A673 (cell line): Measurements from ENCODE around the gene ZEB1. TPM values are rescaled to one million over a fixed set of nuclear protein-coding genes. Genes with fewer than 3 reads are reported as not detected.

ENCODE experiments used
- BruUV-seq: library from RNA; stranded (reverse); fragments of 400-500 nt; replicated peaks from 2 replicates; lab custom pipeline; 2021; lab: Mats Ljungman, UMichigan
- CTCF ChIA-PET: fragments of 300-600 bp; sonication (Branson Sonifier 250); formaldehyde crosslinking; loops from one replicate; lab custom pipeline; 2022; ENCODE audit warnings: antibody characterized with exemption; lab: Charles Lee
- POLR2A ChIA-PET: fragments of 300-600 bp; sonication (Branson Sonifier 250); formaldehyde crosslinking; loops from one replicate; lab custom pipeline; 2022; ENCODE audit warnings: antibody characterized with exemption; ENCODE audit not compliant: low non-redundant PET; lab: Charles Lee
- DNase-seq: peaks from one replicate; pipeline ENCODE4 v3.0.0-alpha.2; 2015; ENCODE audit warnings: low spot score
- H3K27ac ChIP-seq: fragments of 200-600 bp; sonication (generic); 2 replicates; pipeline ENCODE4 v1.5.1; 2016; ENCODE audit warnings: mixed run types, low read depth, mild to moderate bottlenecking, mixed read lengths, antibody characterized with exemption, low read length; ENCODE audit not compliant: poor library complexity, severe bottlenecking
- H3K27me3 ChIP-seq: fragments of 200-600 bp; sonication (generic); replicated peaks from 2 replicates; pipeline ENCODE4 v1.6.1; 2017; ENCODE audit warnings: mixed run types, low read depth, mild to moderate bottlenecking, mixed read lengths, antibody characterized with exemption, low read length; ENCODE audit not compliant: insufficient read depth, poor library complexity
- H3K36me3 ChIP-seq: fragments of 200-600 bp; sonication (generic); 2 replicates; pipeline ENCODE4 v1.6.1; 2016; ENCODE audit warnings: mixed run types, mild to moderate bottlenecking, mixed read lengths, antibody characterized with exemption, low read length; ENCODE audit not compliant: insufficient read depth, poor library complexity, severe bottlenecking
- H3K4me1 ChIP-seq: fragments of 200-600 bp; sonication (generic); 2 replicates; pipeline ENCODE4 v1.6.1; 2017; ENCODE audit warnings: mixed run types, mild to moderate bottlenecking, mixed read lengths, antibody characterized with exemption, low read length; ENCODE audit not compliant: insufficient read depth, poor library complexity, severe bottlenecking
- H3K4me3 ChIP-seq: fragments of 200-600 bp; sonication (generic); 2 replicates; pipeline ENCODE4 v1.5.1; 2016; ENCODE audit warnings: low read depth, mixed run types, mild to moderate bottlenecking, mixed read lengths, low read length; ENCODE audit not compliant: poor library complexity, severe bottlenecking
- H3K9me3 ChIP-seq: fragments of 200-600 bp; sonication (generic); 2 replicates; pipeline ENCODE4 v1.6.1; 2016; ENCODE audit warnings: mixed run types, low read depth, mild to moderate bottlenecking, mixed read lengths, antibody characterized with exemption, low read length; ENCODE audit not compliant: poor library complexity, severe bottlenecking
- EZH2 ChIP-seq: fragments of 200-600 bp; sonication (generic); IDR thresholded peaks from 2 replicates; pipeline ENCODE4 v1.6.1; 2017; ENCODE audit warnings: borderline replicate concordance, low read depth, mild to moderate bottlenecking, mixed read lengths, antibody characterized with exemption, low read length; ENCODE audit not compliant: poor library complexity, severe bottlenecking
- intact Hi-C: fragments of 100-400 bp; cut with micrococcal nuclease; formaldehyde crosslinking; loops from one replicate; pipeline ENCODE4 v1.10.0; 2022; ENCODE audit not compliant: unreplicated experiment
- total RNA-seq: library from RNA; stranded (reverse); gene quantifications from 2 replicates; pipeline ENCODE4 v1.2.3, GENCODE V29; 2021
- TF ChIP-seq, protein P1 (sequence below): fragments of 300-800, 200-600 bp; sonication (generic); conservative IDR thresholded peaks from 2 replicates; pipeline ENCODE4 v1.5.1; 2017; ENCODE audit warnings: low read depth, mild to moderate bottlenecking, antibody characterized with exemption, low read length, moderate library complexity, mixed read lengths

ZEB1 gene
- total RNA-seq, 1 experiment from 2014 or later: 8.3 TPM

DNA sequence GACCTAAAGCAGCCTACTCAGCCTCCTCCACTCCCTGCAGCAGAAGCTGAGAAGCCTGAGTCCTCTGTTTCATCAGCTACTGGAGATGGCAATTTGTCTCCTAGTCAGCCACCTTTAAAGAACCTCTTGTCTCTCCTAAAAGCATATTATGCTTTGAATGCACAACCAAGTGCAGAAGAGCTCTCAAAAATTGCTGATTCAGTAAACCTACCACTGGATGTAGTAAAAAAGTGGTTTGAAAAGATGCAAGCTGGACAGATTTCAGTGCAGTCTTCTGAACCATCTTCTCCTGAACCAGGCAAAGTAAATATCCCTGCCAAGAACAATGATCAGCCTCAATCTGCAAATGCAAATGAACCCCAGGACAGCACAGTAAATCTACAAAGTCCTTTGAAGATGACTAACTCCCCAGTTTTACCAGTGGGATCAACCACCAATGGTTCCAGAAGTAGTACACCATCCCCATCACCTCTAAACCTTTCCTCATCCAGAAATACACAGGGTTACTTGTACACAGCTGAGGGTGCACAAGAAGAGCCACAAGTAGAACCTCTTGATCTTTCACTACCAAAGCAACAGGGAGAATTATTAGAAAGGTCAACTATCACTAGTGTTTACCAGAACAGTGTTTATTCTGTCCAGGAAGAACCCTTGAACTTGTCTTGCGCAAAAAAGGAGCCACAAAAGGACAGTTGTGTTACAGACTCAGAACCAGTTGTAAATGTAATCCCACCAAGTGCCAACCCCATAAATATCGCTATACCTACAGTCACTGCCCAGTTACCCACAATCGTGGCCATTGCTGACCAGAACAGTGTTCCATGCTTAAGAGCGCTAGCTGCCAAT, 202.2 kb downstream of the ZEB1 start:
- ChIA-PET POLR2A (no interaction called here), CTCF (no interaction called here)
- intact Hi-C loops: no loop called here
- H3K9me3 ChIP-seq: no peaks in the 10 kb centered on the region
- no peaks in the 10 kb centered on the region for H3K27me3 ChIP-seq
- H3K4me1 ChIP-seq: no peaks in the 10 kb centered on the region
- DNase-seq: no peak
- no peak overlapping the region for H3K4me3 ChIP-seq
- no peak for TF ChIP-seq EZH2
- TF ChIP-seq, protein P1, sequence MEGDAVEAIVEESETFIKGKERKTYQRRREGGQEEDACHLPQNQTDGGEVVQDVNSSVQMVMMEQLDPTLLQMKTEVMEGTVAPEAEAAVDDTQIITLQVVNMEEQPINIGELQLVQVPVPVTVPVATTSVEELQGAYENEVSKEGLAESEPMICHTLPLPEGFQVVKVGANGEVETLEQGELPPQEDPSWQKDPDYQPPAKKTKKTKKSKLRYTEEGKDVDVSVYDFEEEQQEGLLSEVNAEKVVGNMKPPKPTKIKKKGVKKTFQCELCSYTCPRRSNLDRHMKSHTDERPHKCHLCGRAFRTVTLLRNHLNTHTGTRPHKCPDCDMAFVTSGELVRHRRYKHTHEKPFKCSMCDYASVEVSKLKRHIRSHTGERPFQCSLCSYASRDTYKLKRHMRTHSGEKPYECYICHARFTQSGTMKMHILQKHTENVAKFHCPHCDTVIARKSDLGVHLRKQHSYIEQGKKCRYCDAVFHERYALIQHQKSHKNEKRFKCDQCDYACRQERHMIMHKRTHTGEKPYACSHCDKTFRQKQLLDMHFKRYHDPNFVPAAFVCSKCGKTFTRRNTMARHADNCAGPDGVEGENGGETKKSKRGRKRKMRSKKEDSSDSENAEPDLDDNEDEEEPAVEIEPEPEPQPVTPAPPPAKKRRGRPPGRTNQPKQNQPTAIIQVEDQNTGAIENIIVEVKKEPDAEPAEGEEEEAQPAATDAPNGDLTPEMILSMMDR: no peak
- no peaks in the 10 kb centered on the region for H3K36me3 ChIP-seq
- H3K27ac ChIP-seq: no peak overlapping the region
- BruUV-seq: TSS peak; percentile 56

DNA sequence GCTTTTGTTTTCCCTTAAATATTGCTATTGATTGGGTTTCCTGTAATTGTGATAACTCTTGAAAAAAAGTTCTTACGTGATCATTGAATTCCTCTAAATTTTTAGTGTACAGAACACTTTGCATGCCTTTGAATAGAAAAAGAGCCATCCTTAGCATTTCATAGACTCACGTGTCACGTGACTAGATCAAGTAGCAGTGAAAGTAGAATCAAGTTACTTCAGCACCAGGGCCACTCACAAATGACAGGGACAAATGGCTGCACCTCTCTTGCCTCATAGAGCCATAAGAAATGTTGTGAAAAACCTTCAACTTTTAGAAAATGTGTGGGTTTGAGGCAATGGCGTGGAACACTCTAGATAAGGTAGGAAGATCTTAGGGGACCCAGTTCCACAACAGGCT, 203.8 kb downstream of the ZEB1 start:
- Histone ChIP-seq H3K4me1 (no peaks in the 10 kb centered on the region), H3K27ac (no peak overlapping the region), H3K27me3 (no peaks in the 10 kb centered on the region), H3K9me3 (no peaks in the 10 kb centered on the region), H3K4me3 (no peak overlapping the region), H3K36me3 (no peaks in the 10 kb centered on the region)
- no peak for DNase-seq
- BruUV-seq: no TSS peak
- ChIA-PET CTCF (no interaction called here), POLR2A (no interaction called here)
- intact Hi-C loops: no loop called here
- TF ChIP-seq EZH2: no peak
- TF ChIP-seq, protein P1: no peak

DNA sequence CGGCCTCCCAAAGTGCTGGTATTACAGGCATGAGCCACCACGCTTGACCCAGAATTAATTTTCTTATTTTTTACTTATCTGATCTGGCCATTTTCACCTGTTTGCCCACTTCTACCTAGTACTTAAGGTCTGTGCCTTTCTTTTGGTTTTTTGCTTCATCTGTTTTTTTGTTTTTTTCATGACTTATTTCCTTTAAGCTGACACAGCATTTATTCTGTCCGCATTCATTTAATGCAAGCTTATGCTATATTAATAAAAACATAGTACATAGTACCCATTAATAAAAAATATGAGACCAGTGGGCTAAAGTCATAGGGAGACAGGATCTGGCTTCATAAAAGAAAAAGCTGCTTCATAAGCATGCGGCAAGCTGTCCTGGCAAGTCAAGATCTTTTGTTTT, 205.4 kb downstream of the ZEB1 start:
- ChIA-PET POLR2A (no interaction called here), CTCF (no interaction called here)
- intact Hi-C loops: no loop called here
- Histone ChIP-seq H3K27me3 (no peaks in the 10 kb centered on the region), H3K27ac (no peak overlapping the region), H3K9me3 (no peaks in the 10 kb centered on the region), H3K4me3 (no peak overlapping the region), H3K36me3 (no peaks in the 10 kb centered on the region), H3K4me1 (no peaks in the 10 kb centered on the region)
- TF ChIP-seq EZH2: no peak
- TF ChIP-seq, protein P1: no peak
- no peak for DNase-seq
- BruUV-seq: no TSS peak
